VCaP (cell line): ENCODE results near the gene PDE4D.
"Not testable (repeated sequence)": the region's sequence is repeated elsewhere in the genome, so short reads cannot be mapped to it uniquely, and the experiment has no call there.

ENCODE experiments used
- H3K27ac ChIP-seq: fragments of 450-650 bp; 2 replicates; pipeline ENCODE4 v1.5.1; 2017
- CTCF ChIP-seq: fragments of 450-650 bp; conservative IDR thresholded peaks from 2 replicates; pipeline ENCODE4 v1.5.1; 2017; ENCODE audit warnings: mild to moderate bottlenecking, moderate library complexity

PDE4D gene

GRCh38 chr5:59575648-59576445 lies 317.7 kb downstream of the PDE4D start:
- no peak overlapping the region for H3K27ac ChIP-seq
- TF ChIP-seq CTCF: no peak

- not testable (repeated sequence) for H3K27ac ChIP-seq
These were observed 320.0 kb downstream of the PDE4D start for GRCh38 chr5:59573509-59573908.

GRCh38 chr5:59571067-59571466 lies 322.5 kb downstream of the PDE4D start:
- H3K27ac ChIP-seq: no peak overlapping the region
- no peak for TF ChIP-seq CTCF

- no peak for TF ChIP-seq CTCF
- no peak overlapping the region for H3K27ac ChIP-seq
These were observed 323.8 kb downstream of the PDE4D start for GRCh38 chr5:59569608-59570334.

GRCh38 chr5:59569158-59569557 lies 324.4 kb downstream of the PDE4D start:
- TF ChIP-seq CTCF: no peak
- no peak overlapping the region for H3K27ac ChIP-seq

- no peak for TF ChIP-seq CTCF
- no peak overlapping the region for H3K27ac ChIP-seq
These were observed 325.4 kb downstream of the PDE4D start for GRCh38 chr5:59568161-59568560.

- no peak for TF ChIP-seq CTCF
- H3K27ac ChIP-seq: no peak overlapping the region
These were observed 328.0 kb downstream of the PDE4D start for GRCh38 chr5:59565551-59565950.

- no peak for TF ChIP-seq CTCF
- H3K27ac ChIP-seq: no peak overlapping the region
These were observed 328.6 kb downstream of the PDE4D start for GRCh38 chr5:59564895-59565294.
